Activated CD4-positive, alpha-beta T cell treated with anti-CD3 and anti-CD28 coated beads, Interleukin-2, amount 10 ng/mL, durations not matched to agents 24 days and 14 days (primary cell): Measurements from ENCODE around the gene SLC25A19. TPM values are rescaled to one million over a fixed set of nuclear protein-coding genes. Genes with fewer than 3 reads are reported as not detected.
A peak's percentile ranks its signal among the peaks of the same experiment; 100 is the strongest.
"Not testable (repeated sequence)": the region's sequence is repeated elsewhere in the genome, so short reads cannot be mapped to it uniquely, and the experiment has no call there.

Source experiments
- DNase-seq: peaks from one replicate; pipeline ENCODE4 v3.0.0; 2022
- H3K27ac Mint-ChIP-seq: one replicate; pipeline ENCODE4 v1.8.0; 2022; ENCODE audit warnings: mild to moderate bottlenecking, mixed read lengths
- H3K27me3 Mint-ChIP-seq: one replicate; pipeline ENCODE4 v1.8.0; 2022; ENCODE audit warnings: mixed read lengths
- H3K36me3 Mint-ChIP-seq: one replicate; pipeline ENCODE4 v1.8.0; 2022; ENCODE audit warnings: low read depth, mild to moderate bottlenecking, mixed read lengths
- H3K4me1 Mint-ChIP-seq: one replicate; pipeline ENCODE4 v1.8.0; 2021; ENCODE audit warnings: mixed read lengths
- H3K4me3 Mint-ChIP-seq: one replicate; pipeline ENCODE4 v1.8.0; 2022; ENCODE audit warnings: mild to moderate bottlenecking, moderate library complexity, mixed read lengths
- H3K9me3 Mint-ChIP-seq: one replicate; pipeline ENCODE4 v1.8.0; 2021; ENCODE audit warnings: mixed read lengths
- intact Hi-C: fragments of 100-400 bp; cut with micrococcal nuclease; formaldehyde crosslinking; loops from one replicate; pipeline ENCODE4 v1.15.1; 2023
- total RNA-seq: library from RNA; stranded (reverse); gene quantifications from 2 replicates; pipeline ENCODE4 v1.2.3, GENCODE V29; 2022

The SLC25A19 gene
- total RNA-seq, 1 donor from 2014 or later: 132 TPM

- peaks cover 34% of the 10 kb centered on the region for H3K36me3 Mint-ChIP-seq
- no peaks in the 10 kb centered on the region for H3K27me3 Mint-ChIP-seq
- peaks cover 15% of the 10 kb centered on the region for H3K4me1 Mint-ChIP-seq
- no peak for DNase-seq
- peak overlapping the region; percentile 40 for H3K27ac Mint-ChIP-seq
- no peaks in the 10 kb centered on the region for H3K9me3 Mint-ChIP-seq
- H3K4me3 Mint-ChIP-seq: no peak overlapping the region
- intact Hi-C loops: no loop called here
These were observed 28.4 kb upstream of the SLC25A19 start for GRCh38 chr17:75317671-75318070.

GRCh38 chr17:75316253-75316652 lies 27.0 kb upstream of the SLC25A19 start:
- no peaks in the 10 kb centered on the region for H3K9me3 Mint-ChIP-seq
- H3K4me1 Mint-ChIP-seq: peaks cover 17% of the 10 kb centered on the region
- peak overlapping the region; percentile 23 for H3K4me3 Mint-ChIP-seq
- intact Hi-C loops: no loop called here
- no peak for DNase-seq
- H3K27ac Mint-ChIP-seq: peak overlapping the region; percentile 82
- H3K36me3 Mint-ChIP-seq: peaks cover 26% of the 10 kb centered on the region
- H3K27me3 Mint-ChIP-seq: no peaks in the 10 kb centered on the region

- DNase-seq: no peak
- Mint-ChIP-seq H3K4me1 (peaks cover 17% of the 10 kb centered on the region), H3K36me3 (peaks cover 22% of the 10 kb centered on the region), H3K27me3 (no peaks in the 10 kb centered on the region), H3K4me3 (peak overlapping the region; percentile 23), H3K9me3 (no peaks in the 10 kb centered on the region), H3K27ac (peak overlapping the region; percentile 82)
- intact Hi-C loops: loop anchor here (2.0 kb wide), 1 partner anchor 19 kb away; no protein-coding TSS in a partner anchor
These were observed 26.5 kb upstream of the SLC25A19 start for GRCh38 chr17:75315541-75316243.

GRCh38 chr17:75313941-75314551 lies 24.8 kb upstream of the SLC25A19 start:
- Mint-ChIP-seq H3K36me3 (peaks cover 12% of the 10 kb centered on the region), H3K4me3 (peak overlapping the region; percentile 28), H3K27ac (peak overlapping the region; percentile 78), H3K27me3 (no peaks in the 10 kb centered on the region), H3K4me1 (peaks cover 19% of the 10 kb centered on the region), H3K9me3 (no peaks in the 10 kb centered on the region)
- no peak for DNase-seq
- intact Hi-C loops: loop anchor here (2.0 kb wide), 1 partner anchor 17 kb away; no protein-coding TSS in a partner anchor

- intact Hi-C loops: no loop called here
- Mint-ChIP-seq H3K9me3 (no peaks in the 10 kb centered on the region), H3K36me3 (peaks cover 2% of the 10 kb centered on the region), H3K4me3 (no peak overlapping the region), H3K4me1 (peaks cover 10% of the 10 kb centered on the region), H3K27me3 (no peaks in the 10 kb centered on the region), H3K27ac (no peak overlapping the region)
- DNase-seq: no peak
These were observed 19.7 kb upstream of the SLC25A19 start for GRCh38 chr17:75308732-75309629.

GRCh38 chr17:75307957-75308731 lies 18.9 kb upstream of the SLC25A19 start:
- no peak overlapping the region for H3K4me3 Mint-ChIP-seq
- intact Hi-C loops: no loop called here

GRCh38 chr17:75301502-75302206 lies 12.4 kb upstream of the SLC25A19 start:
- Mint-ChIP-seq H3K4me3 (no peak overlapping the region), H3K36me3 (peaks cover 2% of the 10 kb centered on the region), H3K4me1 (peaks cover 7% of the 10 kb centered on the region), H3K27ac (no peak overlapping the region), H3K27me3 (no peaks in the 10 kb centered on the region), H3K9me3 (no peaks in the 10 kb centered on the region)
- intact Hi-C loops: no loop called here
- no peak for DNase-seq

More at GRCh38 chr17:75307957-75308731, 18.9 kb upstream of the SLC25A19 start:
- Mint-ChIP-seq H3K36me3 (no peaks in the 10 kb centered on the region), H3K27me3 (no peaks in the 10 kb centered on the region), H3K4me1 (peaks cover 5% of the 10 kb centered on the region), H3K27ac (peak overlapping the region; percentile 27), H3K9me3 (no peaks in the 10 kb centered on the region)
- no peak for DNase-seq

- intact Hi-C loops: no loop called here
- H3K9me3 Mint-ChIP-seq: no peaks in the 10 kb centered on the region
- H3K4me1 Mint-ChIP-seq: peaks cover 9% of the 10 kb centered on the region
- no peak overlapping the region for H3K4me3 Mint-ChIP-seq
- H3K27ac Mint-ChIP-seq: no peak overlapping the region
- H3K36me3 Mint-ChIP-seq: peaks cover 2% of the 10 kb centered on the region
- no peak for DNase-seq
- no peaks in the 10 kb centered on the region for H3K27me3 Mint-ChIP-seq
These were observed 11.8 kb upstream of the SLC25A19 start for GRCh38 chr17:75301049-75301448.

- no peak overlapping the region for H3K4me3 Mint-ChIP-seq
- no peak for DNase-seq
- no peak overlapping the region for H3K27ac Mint-ChIP-seq
- H3K9me3 Mint-ChIP-seq: no peaks in the 10 kb centered on the region
- intact Hi-C loops: no loop called here
- H3K27me3 Mint-ChIP-seq: no peaks in the 10 kb centered on the region
- H3K4me1 Mint-ChIP-seq: peaks cover 15% of the 10 kb centered on the region
- H3K36me3 Mint-ChIP-seq: peaks cover 2% of the 10 kb centered on the region
These were observed 11.0 kb upstream of the SLC25A19 start for GRCh38 chr17:75300280-75300679.

GRCh38 chr17:75295201-75296158 lies 6.2 kb upstream of the SLC25A19 start:
- Mint-ChIP-seq H3K27ac (peak overlapping the region; percentile 86), H3K4me1 (peaks cover 23% of the 10 kb centered on the region), H3K27me3 (no peaks in the 10 kb centered on the region), H3K4me3 (peak overlapping the region; percentile 34), H3K9me3 (no peaks in the 10 kb centered on the region), H3K36me3 (no peaks in the 10 kb centered on the region)
- peak; percentile 81 for DNase-seq
- intact Hi-C loops: loop anchor here (1.0 to 10.0 kb wide), 3 partner anchors 19 to 219 kb away; partner anchors contain the start of genes CASKIN2 and TSEN54

GRCh38 chr17:75292810-75293448 lies 3.7 kb upstream of the SLC25A19 start:
- not testable (repeated sequence) for H3K4me3 Mint-ChIP-seq, H3K36me3 Mint-ChIP-seq, H3K27me3 Mint-ChIP-seq, H3K27ac Mint-ChIP-seq, DNase-seq, H3K9me3 Mint-ChIP-seq
- H3K4me1 Mint-ChIP-seq: peaks cover 31% of the 10 kb centered on the region
- intact Hi-C loops: loop anchor here (10.0 kb wide), 1 partner anchor 222 kb away; the partner anchor contains the start of genes CASKIN2 and TSEN54
